Left ventricle myocardium inferior (tissue), 1 donor: ENCODE data around the gene PRDM16. TPM values are rescaled to one million over a fixed set of nuclear protein-coding genes. Genes with fewer than 3 reads are reported as not detected.

Source experiments
- DNase-seq: peaks from one replicate; pipeline ENCODE4 v3.0.0-alpha.2; 2020
- H3K27ac ChIP-seq: fragments of 200-600 bp; replicated peaks from 2 replicates; pipeline ENCODE4 v1.8.0; 2021
- H3K27me3 ChIP-seq: fragments of 200-600 bp; 2 replicates; pipeline ENCODE4 v1.8.0; 2021; ENCODE audit warnings: low read depth
- H3K36me3 ChIP-seq: fragments of 200-600 bp; 2 replicates; pipeline ENCODE4 v1.8.0; 2021
- H3K4me1 ChIP-seq: fragments of 200-600 bp; 2 replicates; pipeline ENCODE4 v1.8.0; 2021
- H3K4me3 ChIP-seq: fragments of 200-600 bp; 2 replicates; pipeline ENCODE4 v1.8.0; 2021; ENCODE audit warnings: mild to moderate bottlenecking, moderate library complexity
- H3K9me3 ChIP-seq: fragments of 200-600 bp; replicated peaks from 2 replicates; pipeline ENCODE4 v1.8.0; 2021
- intact Hi-C: fragments of 100-400 bp; cut with micrococcal nuclease; formaldehyde crosslinking; loops from one replicate; pipeline ENCODE4 v1.11.0; 2022
- total RNA-seq: library from RNA; stranded (reverse); fragmentation: NEBNext Ultra II Directional; extraction: Animal tissue kit (Norgen Biotek cat#: 25700); gene quantifications from one replicate; pipeline ENCODE4 v1.2.1, GENCODE V29; 2021
- TF ChIP-seq, protein P1 (sequence below): fragments of 200-600 bp; IDR thresholded peaks from 2 replicates; pipeline ENCODE4 v1.8.0; 2021; ENCODE audit warnings: antibody characterized with exemption, mild to moderate bottlenecking, borderline replicate concordance
- donor health status: DM: no; HTN: yes; CAD: no; lungs with severe emphysema.

PRDM16 gene
- total RNA-seq, 1 donor from 2014 or later: 16.6 TPM

DNA sequence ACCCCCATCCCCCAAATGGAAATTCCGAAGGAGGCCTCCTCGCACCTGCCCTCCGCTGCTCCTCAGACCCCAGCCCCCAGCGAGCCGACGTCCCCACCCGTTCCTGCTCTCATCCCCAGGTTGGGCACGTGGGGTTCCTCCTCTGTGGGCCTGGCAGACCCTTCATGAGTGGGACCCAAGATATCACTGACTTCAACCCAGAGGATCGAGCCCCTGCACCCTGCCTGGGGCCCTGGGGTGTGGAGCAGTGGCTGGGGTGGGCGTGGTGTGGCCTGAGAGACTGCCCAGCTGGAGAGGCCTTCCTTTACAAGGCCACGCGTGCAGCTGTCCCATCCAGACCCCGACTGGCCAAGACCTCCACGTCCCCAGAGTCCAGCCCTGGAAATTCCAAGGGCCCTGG, 367.9 kb downstream of the PRDM16 start:
- intact Hi-C loops: no loop called here
- peaks cover 59% of the 10 kb centered on the region for H3K27me3 ChIP-seq
- DNase-seq: no peak
- TF ChIP-seq, protein P1, sequence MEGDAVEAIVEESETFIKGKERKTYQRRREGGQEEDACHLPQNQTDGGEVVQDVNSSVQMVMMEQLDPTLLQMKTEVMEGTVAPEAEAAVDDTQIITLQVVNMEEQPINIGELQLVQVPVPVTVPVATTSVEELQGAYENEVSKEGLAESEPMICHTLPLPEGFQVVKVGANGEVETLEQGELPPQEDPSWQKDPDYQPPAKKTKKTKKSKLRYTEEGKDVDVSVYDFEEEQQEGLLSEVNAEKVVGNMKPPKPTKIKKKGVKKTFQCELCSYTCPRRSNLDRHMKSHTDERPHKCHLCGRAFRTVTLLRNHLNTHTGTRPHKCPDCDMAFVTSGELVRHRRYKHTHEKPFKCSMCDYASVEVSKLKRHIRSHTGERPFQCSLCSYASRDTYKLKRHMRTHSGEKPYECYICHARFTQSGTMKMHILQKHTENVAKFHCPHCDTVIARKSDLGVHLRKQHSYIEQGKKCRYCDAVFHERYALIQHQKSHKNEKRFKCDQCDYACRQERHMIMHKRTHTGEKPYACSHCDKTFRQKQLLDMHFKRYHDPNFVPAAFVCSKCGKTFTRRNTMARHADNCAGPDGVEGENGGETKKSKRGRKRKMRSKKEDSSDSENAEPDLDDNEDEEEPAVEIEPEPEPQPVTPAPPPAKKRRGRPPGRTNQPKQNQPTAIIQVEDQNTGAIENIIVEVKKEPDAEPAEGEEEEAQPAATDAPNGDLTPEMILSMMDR: no peak
- H3K36me3 ChIP-seq: peaks cover 2% of the 10 kb centered on the region
- H3K4me3 ChIP-seq: no peak overlapping the region
- no peak overlapping the region for H3K27ac ChIP-seq
- H3K9me3 ChIP-seq: no peaks in the 10 kb centered on the region
- no peaks in the 10 kb centered on the region for H3K4me1 ChIP-seq

DNA sequence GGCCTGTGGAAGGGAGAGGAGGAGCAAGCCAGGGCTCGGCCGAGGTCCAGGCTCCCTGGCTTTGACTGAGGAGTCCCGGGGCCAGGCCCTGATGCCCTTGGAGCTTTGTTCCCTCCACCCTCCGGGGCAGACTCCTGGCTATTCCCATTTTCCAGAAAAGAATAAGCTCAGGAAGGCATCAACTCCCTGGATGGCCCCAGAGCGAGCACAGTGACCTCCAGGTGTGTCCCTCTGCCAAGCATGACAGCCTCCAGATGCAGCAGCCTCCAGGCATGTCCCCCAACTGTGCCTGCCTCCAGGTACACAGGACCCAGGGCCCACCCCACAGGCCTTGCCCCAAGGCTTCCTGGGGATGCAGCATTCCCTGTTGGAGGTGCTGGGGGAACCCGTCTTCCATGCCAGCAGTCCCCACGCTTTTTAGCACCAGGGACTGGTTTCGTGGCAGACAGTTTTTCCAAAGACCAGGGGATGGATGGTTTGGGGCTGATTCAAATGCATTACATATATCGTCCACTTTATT, 369.7 kb downstream of the PRDM16 start:
- H3K27me3 ChIP-seq: peaks cover 71% of the 10 kb centered on the region
- TF ChIP-seq, protein P1: no peak
- no peak for DNase-seq

DNA sequence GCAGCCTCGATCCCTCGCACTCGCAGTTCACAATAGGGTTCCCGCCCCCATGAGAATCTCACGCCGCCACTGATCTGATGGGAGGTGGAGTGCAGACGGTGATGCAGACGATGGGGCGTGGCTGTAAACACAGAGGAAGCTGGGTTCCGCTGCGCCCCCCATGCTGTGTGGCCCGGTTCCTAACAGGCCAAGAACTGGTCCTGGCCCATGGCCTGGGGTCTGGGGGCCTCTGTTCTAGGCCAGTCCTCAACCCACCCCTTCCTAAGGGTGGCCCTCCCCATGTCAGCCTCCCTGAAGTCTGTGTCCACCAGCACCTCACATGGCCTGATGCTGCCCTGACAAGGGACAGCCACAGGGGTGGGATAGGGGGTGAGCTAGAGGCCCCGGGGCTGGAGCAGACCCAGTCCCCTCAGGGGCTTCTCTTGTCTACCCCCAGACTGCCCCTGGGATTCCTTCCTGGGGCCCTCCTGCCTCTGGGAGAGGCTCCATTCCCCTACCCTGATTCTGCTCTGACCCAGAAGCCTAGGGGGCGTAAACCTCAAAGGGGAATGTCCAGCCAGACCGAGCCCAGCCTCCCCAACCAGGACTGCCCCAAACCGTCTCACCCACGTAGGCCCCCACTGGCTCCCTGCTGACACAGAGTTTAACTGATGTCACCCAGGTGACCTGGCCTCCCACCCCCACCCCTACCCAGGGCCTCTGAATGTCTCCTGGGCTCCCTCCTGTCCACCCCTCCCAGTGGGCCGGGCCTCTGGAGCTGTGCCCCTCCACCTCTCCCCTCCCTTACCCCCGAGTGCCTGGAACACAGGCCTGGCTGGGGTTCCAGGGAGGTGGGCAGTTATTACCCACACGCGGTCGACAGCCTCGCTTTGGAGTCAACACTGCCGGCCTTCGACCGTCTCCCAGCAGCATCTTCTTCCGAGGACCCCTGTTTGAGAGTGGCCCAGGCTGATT, 370.6 kb downstream of the PRDM16 start:
- no peak for DNase-seq
- intact Hi-C loops: no loop called here
- Histone ChIP-seq H3K27ac (no peak overlapping the region), H3K36me3 (no peaks in the 10 kb centered on the region), H3K4me1 (no peaks in the 10 kb centered on the region), H3K27me3 (peaks cover 76% of the 10 kb centered on the region), H3K9me3 (no peaks in the 10 kb centered on the region), H3K4me3 (no peak overlapping the region)
- TF ChIP-seq, protein P1: no peak

More for the DNA sequence above, 369.7 kb downstream of the PRDM16 start:
- H3K36me3 ChIP-seq: no peaks in the 10 kb centered on the region
- no peaks in the 10 kb centered on the region for H3K4me1 ChIP-seq
- no peak overlapping the region for H3K4me3 ChIP-seq
- H3K27ac ChIP-seq: no peak overlapping the region
- H3K9me3 ChIP-seq: no peaks in the 10 kb centered on the region
- intact Hi-C loops: no loop called here

DNA sequence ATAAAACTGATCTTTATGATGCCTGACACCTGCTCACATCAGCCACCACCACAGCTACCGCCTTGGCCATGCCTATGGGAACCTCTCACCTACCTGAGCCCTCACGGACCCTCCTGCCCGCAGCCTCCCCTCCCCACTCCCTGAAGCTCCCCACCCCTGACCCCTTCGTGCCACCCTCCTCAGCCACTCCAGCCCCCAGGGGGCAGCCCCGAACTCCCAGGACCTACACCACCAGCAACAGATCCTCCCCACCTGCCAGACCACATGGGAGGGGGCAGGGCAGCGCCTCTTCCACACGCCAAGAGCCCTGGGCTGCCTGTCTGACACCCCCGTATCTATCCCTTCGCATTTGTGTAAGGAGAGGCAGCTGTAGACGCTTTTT, 371.3 kb downstream of the PRDM16 start:
- no peak for DNase-seq
- Histone ChIP-seq H3K9me3 (no peaks in the 10 kb centered on the region), H3K36me3 (no peaks in the 10 kb centered on the region), H3K27me3 (peaks cover 76% of the 10 kb centered on the region), H3K4me1 (no peaks in the 10 kb centered on the region), H3K27ac (no peak overlapping the region), H3K4me3 (no peak overlapping the region)
- TF ChIP-seq, protein P1: no peak
- intact Hi-C loops: no loop called here

DNA sequence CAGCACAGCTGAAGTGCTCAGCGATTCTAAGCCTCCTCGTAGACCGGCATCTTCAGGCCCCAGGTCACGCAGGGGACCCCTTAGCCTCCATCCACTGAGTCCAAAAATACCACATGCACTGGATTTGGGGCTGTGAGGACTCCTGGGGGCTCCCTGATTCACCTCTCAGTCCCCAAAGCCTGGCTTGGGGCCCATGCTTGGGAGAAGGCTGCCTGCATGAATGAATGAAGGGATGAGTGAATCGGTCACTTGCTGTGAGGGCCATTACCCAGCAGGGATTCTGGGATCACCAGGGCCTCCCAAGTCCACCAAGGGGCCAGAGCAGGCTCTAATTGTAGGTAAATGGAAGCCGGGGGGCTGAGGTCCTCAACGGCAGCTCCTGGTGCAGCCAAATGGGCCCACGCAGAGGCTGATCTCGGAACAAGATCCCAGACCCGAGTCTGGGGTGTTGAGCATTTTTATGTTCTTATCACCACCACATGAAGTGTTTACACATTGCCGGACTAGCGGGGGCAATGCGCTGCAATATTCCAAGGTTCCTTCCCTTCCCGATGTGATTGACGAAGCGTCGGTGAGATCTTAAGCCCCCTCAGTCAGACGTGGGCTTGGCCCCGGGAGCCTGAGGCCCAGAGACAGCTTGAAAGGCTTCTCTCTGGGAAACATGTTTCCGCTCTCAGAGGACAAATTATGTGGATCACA, 371.9 kb downstream of the PRDM16 start:
- Histone ChIP-seq H3K9me3 (peaks cover 4% of the 10 kb centered on the region), H3K27ac (no peak overlapping the region), H3K4me1 (no peaks in the 10 kb centered on the region), H3K4me3 (no peak overlapping the region), H3K27me3 (peaks cover 79% of the 10 kb centered on the region), H3K36me3 (no peaks in the 10 kb centered on the region)
- TF ChIP-seq, protein P1: no peak
- intact Hi-C loops: no loop called here
- DNase-seq: no peak
